AG04449 (cell line): ENCODE results near the gene MAP1B.
A peak's percentile ranks its signal among the peaks of the same experiment; 100 is the strongest.

ENCODE experiments used
- CTCF ChIA-PET: fragments of 350-600 bp; formaldehyde crosslinking; extraction: SDS; loops from one replicate; lab custom pipeline; 2021; ENCODE audit warnings: antibody characterized with exemption; lab: Yijun Ruan, JAX
- POLR2A ChIA-PET: fragments of 400-600, 350-600 bp; formaldehyde crosslinking; extraction: SDS; loops from one replicate; lab custom pipeline; 2020; ENCODE audit warnings: antibody characterized with exemption, inconsistent platforms; lab: Yijun Ruan, JAX
- DNase-seq: peaks from one replicate; pipeline ENCODE4 v3.0.0-alpha.2; 2010; ENCODE audit warnings: low read depth, low spot score
- H3K4me3 ChIP-seq: 2 replicates; pipeline ENCODE4 v1.5.1; 2011; ENCODE audit warnings: low read depth, mild to moderate bottlenecking, control low read depth, low read length
- TF ChIP-seq, protein P1 (sequence below): IDR thresholded peaks from one replicate; pipeline ENCODE4 v1.5.1; 2011; ENCODE audit warnings: mild to moderate bottlenecking, moderate library complexity, low read length, control low read depth, inconsistent platforms; ENCODE audit not compliant: insufficient read depth; ENCODE audit errors: missing control alignments

Gene MAP1B

DNA sequence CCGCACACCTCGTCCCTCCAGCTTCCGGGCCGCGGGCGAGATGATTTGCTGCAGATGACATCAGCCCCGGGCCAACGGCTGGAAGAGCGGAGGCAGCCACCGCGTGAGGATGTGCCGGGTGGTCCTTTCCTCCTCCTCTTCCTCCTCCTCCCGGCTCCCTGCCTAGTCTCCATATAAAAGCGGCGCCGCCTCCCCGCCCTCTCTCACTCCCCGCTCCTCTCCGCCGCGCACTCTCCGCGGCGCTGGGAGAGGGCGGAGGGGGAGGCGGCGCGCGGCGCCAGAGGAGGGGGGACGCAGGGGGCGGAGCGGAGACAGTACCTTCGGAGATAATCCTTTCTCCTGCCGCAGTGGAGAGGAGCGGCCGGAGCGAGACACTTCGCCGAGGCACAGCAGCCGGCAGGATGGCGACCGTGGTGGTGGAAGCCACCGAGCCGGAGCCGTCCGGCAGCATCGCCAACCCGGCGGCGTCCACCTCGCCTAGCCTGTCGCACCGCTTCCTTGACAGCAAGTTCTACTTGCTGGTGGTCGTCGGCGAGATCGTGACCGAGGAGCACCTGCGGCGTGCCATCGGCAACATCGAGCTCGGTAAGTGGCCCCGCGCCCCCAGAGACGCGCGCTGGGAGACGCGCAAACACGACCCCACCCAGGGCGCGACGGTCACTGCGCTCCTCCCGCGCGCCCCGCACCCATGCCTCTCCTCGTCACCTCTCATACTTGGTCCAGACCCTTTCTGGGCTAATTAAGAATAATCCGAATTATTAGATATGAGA lies at the start of gene MAP1B:
Gene MAP1B (plus strand): TSS at position 345 of the 770 bp plus-strand sequence. CDS start 57 bp downstream, at position 402.
- no peak for DNase-seq
- POLR2A ChIA-PET, result interaction anchor here (0.7 to 1.1 kb wide), 3 partner anchors 41 to 324 kb away, joined by 3 to 6 read pairs (median 3); partner anchors contain the start of genes MRPS27 and PTCD2
- CTCF ChIA-PET, result interaction anchor here (0.7 to 2.6 kb wide), 4 partner anchors 12 to 324 kb away, joined by 3 to 8 read pairs (median 4); no protein-coding TSS in a partner anchor
- peak within 1 kb of the TSS; percentile 90 for H3K4me3 ChIP-seq
- TF ChIP-seq, protein P1, sequence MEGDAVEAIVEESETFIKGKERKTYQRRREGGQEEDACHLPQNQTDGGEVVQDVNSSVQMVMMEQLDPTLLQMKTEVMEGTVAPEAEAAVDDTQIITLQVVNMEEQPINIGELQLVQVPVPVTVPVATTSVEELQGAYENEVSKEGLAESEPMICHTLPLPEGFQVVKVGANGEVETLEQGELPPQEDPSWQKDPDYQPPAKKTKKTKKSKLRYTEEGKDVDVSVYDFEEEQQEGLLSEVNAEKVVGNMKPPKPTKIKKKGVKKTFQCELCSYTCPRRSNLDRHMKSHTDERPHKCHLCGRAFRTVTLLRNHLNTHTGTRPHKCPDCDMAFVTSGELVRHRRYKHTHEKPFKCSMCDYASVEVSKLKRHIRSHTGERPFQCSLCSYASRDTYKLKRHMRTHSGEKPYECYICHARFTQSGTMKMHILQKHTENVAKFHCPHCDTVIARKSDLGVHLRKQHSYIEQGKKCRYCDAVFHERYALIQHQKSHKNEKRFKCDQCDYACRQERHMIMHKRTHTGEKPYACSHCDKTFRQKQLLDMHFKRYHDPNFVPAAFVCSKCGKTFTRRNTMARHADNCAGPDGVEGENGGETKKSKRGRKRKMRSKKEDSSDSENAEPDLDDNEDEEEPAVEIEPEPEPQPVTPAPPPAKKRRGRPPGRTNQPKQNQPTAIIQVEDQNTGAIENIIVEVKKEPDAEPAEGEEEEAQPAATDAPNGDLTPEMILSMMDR, result no peak

DNA sequence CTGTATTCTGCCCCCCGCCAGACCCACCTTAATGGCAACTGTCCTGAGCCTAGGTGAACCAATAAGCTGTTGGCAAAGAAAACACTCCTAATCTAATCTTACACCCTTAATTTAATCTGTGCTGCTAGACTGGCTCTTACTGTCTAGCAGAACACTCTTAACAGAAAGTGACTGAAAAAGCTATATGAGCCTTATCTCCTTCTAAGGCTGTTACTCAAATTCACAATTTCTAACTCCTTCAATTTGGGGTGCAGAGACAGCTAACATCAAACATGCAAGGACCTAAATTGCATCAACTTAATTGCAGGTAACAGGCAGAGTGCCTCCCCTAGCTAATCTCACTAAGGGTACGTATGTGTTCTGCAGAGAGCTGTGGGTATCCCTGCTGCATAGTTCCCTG lies 49.5 kb upstream of the MAP1B start:
- ChIA-PET POLR2A (no interaction called here), CTCF (interaction anchor here (1.4 kb wide), 1 partner anchor 9 kb away, joined by 7 read pairs; no protein-coding TSS in a partner anchor)
- DNase-seq, result no peak
- H3K4me3 ChIP-seq, result no peak overlapping the region
- TF ChIP-seq, protein P1, result no peak

DNA sequence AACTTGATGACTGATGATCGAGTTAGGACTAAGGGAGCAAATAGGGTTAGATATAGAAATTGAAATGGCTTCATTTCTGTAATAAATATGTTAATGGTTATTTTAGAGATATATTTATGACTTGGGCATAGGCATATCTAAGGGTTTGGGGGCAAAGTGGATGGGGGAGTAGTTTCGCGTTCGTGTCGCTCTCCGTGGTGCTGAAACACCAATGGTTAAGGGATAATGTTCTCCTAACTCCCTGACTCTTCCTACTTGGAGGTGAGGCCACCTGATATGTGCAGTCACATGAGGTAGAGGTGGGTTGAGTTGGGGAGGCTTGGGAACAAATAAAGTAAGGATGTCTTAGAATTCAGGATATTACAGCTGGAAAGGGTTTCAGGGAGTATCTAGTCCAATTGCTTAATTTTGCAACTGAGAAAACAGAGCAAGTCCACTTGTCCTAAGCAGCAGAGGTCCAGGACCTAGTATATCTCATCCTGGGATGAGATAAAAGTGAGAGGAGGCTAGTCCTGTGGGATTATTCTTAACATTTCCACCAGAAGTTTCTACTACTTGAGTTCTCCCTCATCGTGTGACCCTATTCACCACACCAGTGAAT lies 44.0 kb upstream of the MAP1B start:
- DNase-seq, result no peak
- no peak overlapping the region for H3K4me3 ChIP-seq
- ChIA-PET CTCF (no interaction called here), POLR2A (no interaction called here)
- TF ChIP-seq, protein P1, result no peak

DNA sequence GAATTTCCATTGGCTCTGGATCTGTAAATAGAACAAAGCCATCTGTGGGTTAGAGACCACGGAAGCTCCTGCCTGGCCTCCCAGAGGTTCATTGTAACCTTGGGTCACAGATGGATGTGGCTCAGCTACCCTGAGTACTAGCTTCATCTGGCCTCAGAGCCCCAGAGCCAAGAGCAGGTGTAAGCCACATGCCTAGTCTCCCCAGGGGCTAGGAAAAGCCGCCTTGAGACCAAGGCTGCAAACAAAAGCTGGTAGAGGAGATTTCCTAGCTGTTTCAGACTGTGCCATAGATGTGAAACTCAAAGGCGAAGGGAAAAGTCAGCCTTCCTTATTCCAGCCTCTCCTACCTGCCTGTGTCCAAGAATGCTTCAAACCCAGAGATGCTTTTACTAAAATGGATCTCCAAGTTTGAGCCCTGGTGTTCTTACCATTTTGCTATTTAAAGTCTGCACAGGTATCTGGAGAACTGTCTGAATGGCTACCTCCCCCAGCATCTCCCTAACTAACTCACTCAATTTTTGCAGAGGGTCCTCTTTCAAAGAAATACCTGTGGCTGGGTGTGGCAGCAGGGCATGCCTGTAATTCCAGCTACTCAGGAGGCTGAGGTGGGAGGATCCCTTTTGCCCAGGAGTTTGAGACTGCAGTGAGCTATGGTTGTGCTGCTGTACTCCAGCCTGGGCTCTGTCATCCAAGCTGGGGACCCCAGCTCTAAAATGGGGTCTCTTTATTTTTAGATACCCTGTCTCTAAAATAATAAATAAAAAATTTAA lies 42.3 kb upstream of the MAP1B start:
- TF ChIP-seq, protein P1, result no peak
- no peak overlapping the region for H3K4me3 ChIP-seq
- POLR2A ChIA-PET, result no interaction called here
- DNase-seq, result no peak
- CTCF ChIA-PET, result interaction anchor here (2.0 kb wide), 1 partner anchor 307 kb away, joined by 4 read pairs; no protein-coding TSS in a partner anchor

DNA sequence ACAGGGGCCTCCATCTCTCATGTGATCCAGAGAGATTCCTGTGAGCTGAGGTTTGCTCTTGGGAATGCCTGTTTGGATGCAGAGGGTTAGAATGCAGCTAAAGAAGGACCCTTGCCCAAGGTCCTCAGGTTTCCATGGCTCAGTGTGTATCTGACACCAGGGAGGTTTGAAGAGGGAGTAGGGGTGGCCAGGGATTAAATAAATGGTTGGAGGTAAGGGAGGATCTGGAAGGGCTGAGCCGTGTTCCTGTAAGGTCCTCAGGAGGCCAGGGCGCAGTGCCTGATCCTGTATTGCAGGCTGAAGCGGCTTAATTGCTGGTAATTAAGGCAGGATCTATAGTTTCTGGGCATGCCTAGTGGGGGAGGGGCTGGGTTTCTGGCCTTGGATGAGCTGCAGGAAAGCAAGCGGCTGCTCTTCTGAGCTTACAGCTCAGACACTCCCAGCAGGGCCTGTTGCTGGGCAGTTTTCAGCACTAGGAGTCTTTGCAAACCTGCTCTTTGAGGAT lies 41.5 kb upstream of the MAP1B start:
- no peak for DNase-seq
- POLR2A ChIA-PET, result interaction anchor here (1.5 kb wide), 1 partner anchor 41 kb away, joined by 6 read pairs; the partner anchor contains the start of gene MAP1B
- no peak overlapping the region for H3K4me3 ChIP-seq
- CTCF ChIA-PET, result interaction anchor here (2.0 kb wide), 1 partner anchor 308 kb away, joined by 4 read pairs; no protein-coding TSS in a partner anchor
- TF ChIP-seq, protein P1, result no peak
